Thyroid gland (tissue), 4 donors: ENCODE results near the gene SMC2. TPM values are rescaled to one million over a fixed set of nuclear protein-coding genes. Genes with fewer than 3 reads are reported as not detected.
A peak's percentile ranks its signal among the peaks of the same experiment; 100 is the strongest.

Experiments
- DNase-seq, 2 donors: peaks; one replicate each; pipeline ENCODE4 v3.0.0-alpha.2; 2019
- H3K27ac ChIP-seq, 3 donors: fragments of 200-600 bp; sonication (generic); 1 replicate in 2 of 3; 2 replicates in 1 of 3; pipeline ENCODE4 v1.5.1; 2016 to 2019; ENCODE audit warnings: mild to moderate bottlenecking in 1 of 3, moderate library complexity in 1 of 3
- H3K27me3 ChIP-seq: fragments of 200-600 bp; sonication (generic); one replicate; pipeline ENCODE4 v1.5.1; 2019
- H3K36me3 ChIP-seq, 2 donors: fragments of 200-600 bp; sonication (generic); one replicate each; pipeline ENCODE4 v1.5.1; 2016 to 2019
- H3K4me1 ChIP-seq, 2 donors: fragments of 200-600 bp; sonication (generic); one replicate each; pipeline ENCODE4 v1.5.1; 2017 to 2019
- H3K4me3 ChIP-seq, 3 donors: fragments of 200-600 bp; sonication (generic); replicated peaks in 1 of 3; 1 replicate in 2 of 3; 2 replicates in 1 of 3; pipeline ENCODE4 v1.5.1; 2016; ENCODE audit warnings: mild to moderate bottlenecking in 1 of 3
- H3K9me3 ChIP-seq: fragments of 200-600 bp; sonication (generic); one replicate; pipeline ENCODE4 v1.5.1; 2017
- POLR2A ChIP-seq, 2 donors: fragments of 450-650 bp; IDR thresholded peaks; one replicate each; pipeline ENCODE4 v1.6.1; 2017; ENCODE audit warnings: antibody characterized with exemption in 2 of 2, mild to moderate bottlenecking in 2 of 2, moderate library complexity in 1 of 2
- WGBS, 2 donors: methylation state at CpG; one replicate each; pipeline ENCODE4 v1.1.5; 2017; 5-methylcytosine and 5-hydroxymethylcytosine counted together
- intact Hi-C: fragments of 100-400 bp; cut with DNase I; formaldehyde crosslinking; loops from one replicate; pipeline ENCODE4 v1.15.1; 2023
- total RNA-seq, 4 donors: library from RNA; depleted of rRNA; stranded (reverse); fragments of >200 nt; gene quantifications; one replicate each; pipeline ENCODE4 v1.2.3, GENCODE V29; 2016
- TF ChIP-seq, protein P1 (sequence below), 6 experiments: fragments of 200-600 bp in 3 of 6; fragments of 450-650 bp in 3 of 6; sonication (generic) in 3 of 6; IDR thresholded peaks; one replicate each; pipeline ENCODE4 v1.5.1; 2016 to 2019; ENCODE audit warnings: antibody characterized with exemption in 6 of 6, mild to moderate bottlenecking in 2 of 6, inconsistent platforms in 1 of 6, moderate library complexity in 1 of 6

The SMC2 gene
- total RNA-seq = 10 to 100 TPM in 1 of 4 donors, 1 to 10 TPM in 3; 7.8 to 10.6 (median 9.0) TPM

DNA sequence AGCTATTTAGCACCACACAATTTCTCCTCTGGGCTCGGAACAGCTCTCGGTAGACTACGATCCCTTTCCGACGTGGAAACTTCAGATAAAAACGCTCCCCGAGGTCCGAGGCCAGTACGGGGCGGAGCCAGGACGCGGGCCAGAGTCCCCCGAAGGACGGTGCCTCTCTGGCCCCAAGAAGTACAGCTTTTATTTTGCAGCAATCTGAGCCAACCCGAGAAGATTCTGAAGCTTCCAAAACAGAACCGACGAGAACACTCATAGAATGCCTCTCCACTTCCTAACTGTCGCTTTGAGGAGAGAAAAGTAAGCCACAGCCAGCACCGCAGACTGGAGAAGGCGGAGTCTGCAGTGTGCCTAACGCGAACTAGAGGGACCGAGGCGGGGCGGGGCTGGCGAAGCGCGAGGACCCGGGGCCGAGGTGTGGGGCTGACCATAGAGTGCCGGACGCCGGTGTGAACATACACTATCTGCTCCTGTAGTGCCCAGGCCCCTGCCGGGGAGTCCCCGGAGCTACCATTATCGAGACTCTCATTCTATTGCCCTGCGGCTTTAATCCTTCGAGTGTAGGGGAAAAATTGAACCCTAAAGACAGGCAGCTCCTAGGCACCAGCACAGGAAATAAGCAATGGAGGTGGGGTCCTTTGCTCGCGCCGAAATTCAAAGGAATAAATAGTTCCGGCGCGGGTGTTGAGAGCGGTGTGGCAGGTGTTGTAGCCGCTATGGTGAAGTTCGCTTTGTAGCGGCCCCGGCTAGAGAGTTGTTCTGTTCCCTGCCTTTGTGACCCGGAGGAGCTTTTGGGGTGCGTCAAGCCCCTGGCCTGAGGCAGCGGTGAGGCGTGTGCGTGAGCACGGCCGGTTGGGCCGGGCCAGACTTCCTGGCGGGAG, at the start of gene SMC2:
TSS of gene SMC2 (plus strand) at position 663 of the 887 bp plus-strand sequence. CDS start 1,076 bp downstream, outside the sequence.
- peak; percentile 92 to 94 for DNase-seq
- peak in 1 of 2 donors; percentile 88 for TF ChIP-seq POLR2A (IDR thresholded peaks at IDR 0.05)
- TF ChIP-seq, protein P1, sequence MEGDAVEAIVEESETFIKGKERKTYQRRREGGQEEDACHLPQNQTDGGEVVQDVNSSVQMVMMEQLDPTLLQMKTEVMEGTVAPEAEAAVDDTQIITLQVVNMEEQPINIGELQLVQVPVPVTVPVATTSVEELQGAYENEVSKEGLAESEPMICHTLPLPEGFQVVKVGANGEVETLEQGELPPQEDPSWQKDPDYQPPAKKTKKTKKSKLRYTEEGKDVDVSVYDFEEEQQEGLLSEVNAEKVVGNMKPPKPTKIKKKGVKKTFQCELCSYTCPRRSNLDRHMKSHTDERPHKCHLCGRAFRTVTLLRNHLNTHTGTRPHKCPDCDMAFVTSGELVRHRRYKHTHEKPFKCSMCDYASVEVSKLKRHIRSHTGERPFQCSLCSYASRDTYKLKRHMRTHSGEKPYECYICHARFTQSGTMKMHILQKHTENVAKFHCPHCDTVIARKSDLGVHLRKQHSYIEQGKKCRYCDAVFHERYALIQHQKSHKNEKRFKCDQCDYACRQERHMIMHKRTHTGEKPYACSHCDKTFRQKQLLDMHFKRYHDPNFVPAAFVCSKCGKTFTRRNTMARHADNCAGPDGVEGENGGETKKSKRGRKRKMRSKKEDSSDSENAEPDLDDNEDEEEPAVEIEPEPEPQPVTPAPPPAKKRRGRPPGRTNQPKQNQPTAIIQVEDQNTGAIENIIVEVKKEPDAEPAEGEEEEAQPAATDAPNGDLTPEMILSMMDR (IDR thresholded peaks at IDR 0.05) = no peak
- H3K27ac ChIP-seq = peak within 1 kb of the TSS; percentile 93 to 97 (median 94)
- no peaks in the 10 kb centered on the region for H3K36me3 ChIP-seq
- peaks cover 5 to 10% of the 10 kb centered on the region in 2 donors for H3K4me1 ChIP-seq
- no peaks in the 10 kb centered on the region for H3K27me3 ChIP-seq
- 0% methylated on average over 39 to 42 of the region's 58 CpGs for WGBS, 2 donors
- H3K4me3 ChIP-seq = peak within 1 kb of the TSS; percentile 13 to 56 (median 54)
- H3K9me3 ChIP-seq = no peaks in the 10 kb centered on the region
- intact Hi-C loops = no loop called here

DNA sequence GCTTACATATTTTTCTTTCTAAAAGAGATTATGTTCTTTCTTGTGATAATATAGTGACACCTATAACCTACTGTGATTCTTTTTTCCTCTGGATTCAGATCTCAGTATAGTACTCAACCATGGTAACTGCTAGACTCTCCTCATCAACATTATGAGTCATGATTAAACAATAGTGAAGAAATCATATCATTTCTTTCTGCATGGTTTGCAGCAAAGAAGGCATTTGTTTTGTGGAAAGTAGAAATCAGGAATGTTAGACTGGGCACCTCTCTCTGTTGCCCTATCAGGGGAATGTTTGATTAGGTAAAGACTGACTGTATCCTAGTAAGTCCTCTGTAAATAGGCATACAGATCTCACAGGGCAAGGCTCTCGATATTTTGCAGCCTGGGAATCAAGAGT, 25.6 kb upstream of the SMC2 start:
- Histone ChIP-seq H3K36me3 (no peaks in the 10 kb centered on the region), H3K4me1 (no peaks in the 10 kb centered on the region), H3K9me3 (no peaks in the 10 kb centered on the region), H3K27ac (no peak overlapping the region), H3K4me3 (no peak overlapping the region), H3K27me3 (no peaks in the 10 kb centered on the region)
- DNase-seq = no peak
- intact Hi-C loops = no loop called here
- no peak for TF ChIP-seq POLR2A (IDR thresholded peaks at IDR 0.05)
- TF ChIP-seq, protein P1 (IDR thresholded peaks at IDR 0.05) = no peak
- WGBS, 2 donors = 79 to 88% methylated on average over 1 of the region's 1 CpG

DNA sequence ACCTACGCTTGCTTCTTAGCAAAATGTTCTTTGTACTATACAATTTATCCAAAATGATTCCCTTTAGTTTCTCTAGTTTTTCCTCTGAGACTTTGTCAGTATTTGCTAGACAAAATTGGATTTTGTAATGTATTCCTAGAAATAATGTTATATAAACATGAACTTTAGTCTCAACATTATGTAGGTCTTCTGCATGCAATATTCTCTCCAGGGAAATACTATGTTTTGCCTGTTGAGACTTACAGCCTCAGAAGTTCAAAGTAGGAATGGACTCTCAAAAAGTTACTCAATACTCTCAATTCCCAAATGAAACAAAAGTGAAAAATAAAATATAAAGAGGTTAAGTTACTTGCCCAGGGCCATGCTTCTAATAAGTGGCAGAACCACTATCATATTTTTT, 24.8 kb upstream of the SMC2 start:
- intact Hi-C loops = no loop called here
- WGBS, 2 donors = 97 to 100% methylated on average over 1 of the region's 1 CpG
- TF ChIP-seq, protein P1 (IDR thresholded peaks at IDR 0.05) = no peak
- no peak for TF ChIP-seq POLR2A (IDR thresholded peaks at IDR 0.05)
- Histone ChIP-seq H3K9me3 (no peaks in the 10 kb centered on the region), H3K27ac (no peak overlapping the region), H3K4me3 (no peak overlapping the region), H3K27me3 (no peaks in the 10 kb centered on the region), H3K36me3 (no peaks in the 10 kb centered on the region), H3K4me1 (no peaks in the 10 kb centered on the region)
- no peak for DNase-seq

DNA sequence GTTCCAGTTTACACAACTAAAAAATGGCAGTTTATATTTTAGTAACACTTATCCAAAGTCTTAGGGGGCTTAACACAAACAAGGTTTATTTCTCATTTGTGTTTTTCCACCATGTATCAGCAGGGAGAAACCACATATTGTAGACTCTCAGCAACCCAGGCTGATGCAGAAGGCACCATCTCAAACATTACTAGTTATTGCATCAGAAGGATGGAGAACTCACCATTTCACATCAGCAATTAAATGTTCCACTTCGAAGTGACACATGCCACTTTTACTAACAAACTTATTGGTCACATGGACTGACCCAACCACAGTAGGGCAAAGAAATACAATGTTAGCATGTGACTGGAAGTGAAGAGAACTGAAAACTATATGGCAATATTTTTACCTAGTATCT, 22.5 kb upstream of the SMC2 start:
- Histone ChIP-seq H3K27me3 (no peaks in the 10 kb centered on the region), H3K4me3 (no peak overlapping the region), H3K9me3 (no peaks in the 10 kb centered on the region), H3K27ac (no peak overlapping the region), H3K36me3 (no peaks in the 10 kb centered on the region), H3K4me1 (no peaks in the 10 kb centered on the region)
- TF ChIP-seq, protein P1 (IDR thresholded peaks at IDR 0.05) = no peak
- no peak for TF ChIP-seq POLR2A (IDR thresholded peaks at IDR 0.05)
- 86 to 91% methylated on average over 1 of the region's 1 CpG for WGBS, 2 donors
- no peak for DNase-seq
- intact Hi-C loops = no loop called here

DNA sequence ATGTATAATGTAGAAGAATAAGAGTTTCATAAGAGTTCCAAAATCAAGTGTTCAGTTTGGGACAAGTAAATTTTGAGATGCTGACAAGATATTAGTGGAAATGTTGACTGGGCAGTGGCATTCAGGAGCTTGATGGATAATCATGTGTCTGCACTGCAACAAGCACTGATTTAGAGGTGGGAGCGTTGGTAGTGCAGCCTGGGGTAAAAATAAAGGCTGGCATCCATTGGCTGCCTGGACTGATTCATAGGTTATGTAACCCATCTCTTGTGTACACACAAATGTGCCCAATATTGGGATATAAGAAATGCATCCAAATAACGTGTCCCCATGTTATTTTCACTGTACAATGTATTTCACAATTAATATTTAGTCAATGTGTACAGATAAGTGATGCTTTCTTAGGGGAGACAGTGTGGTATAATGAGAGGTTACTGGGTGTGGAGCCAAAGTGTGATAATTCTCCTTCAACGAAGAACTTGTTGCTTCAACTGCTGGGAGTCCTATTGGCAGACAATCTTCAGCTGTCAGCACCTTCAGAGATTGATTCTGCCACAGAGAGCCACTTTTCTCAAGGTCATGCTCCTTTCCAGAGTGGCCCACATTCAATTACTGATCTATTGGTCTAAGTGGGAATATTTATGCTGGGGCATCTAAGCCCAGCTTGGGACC, 20.9 kb upstream of the SMC2 start:
- TF ChIP-seq POLR2A (IDR thresholded peaks at IDR 0.05) = no peak
- TF ChIP-seq, protein P1 (IDR thresholded peaks at IDR 0.05) = no peak
- no peak for DNase-seq
- no peaks in the 10 kb centered on the region for H3K4me1 ChIP-seq
- no peak overlapping the region for H3K4me3 ChIP-seq
- intact Hi-C loops = no loop called here
- 78 to 82% methylated on average over 3 of the region's 3 CpGs for WGBS, 2 donors
- no peaks in the 10 kb centered on the region for H3K27me3 ChIP-seq
- H3K9me3 ChIP-seq = no peaks in the 10 kb centered on the region
- H3K27ac ChIP-seq = no peak overlapping the region
- H3K36me3 ChIP-seq = no peaks in the 10 kb centered on the region
